GM23248 (cell line): ENCODE measurements around the gene MAP3K10. TPM values are rescaled to one million over a fixed set of nuclear protein-coding genes. Genes with fewer than 3 reads are reported as not detected.

Experiments used
- DNase-seq: peaks from one replicate; pipeline ENCODE4 v3.0.0-alpha.2; 2015
- H2AFZ ChIP-seq: fragments of 200-600 bp; sonication (generic); 2 replicates; pipeline ENCODE4 v1.6.1; 2016; ENCODE audit warnings: antibody characterized with exemption
- H3F3A ChIP-seq: fragments of 200-600 bp; sonication (generic); 2 replicates; pipeline ENCODE4 v1.6.1; 2016; ENCODE audit warnings: mild to moderate bottlenecking, antibody characterized with exemption, mixed run types; ENCODE audit not compliant: insufficient read depth
- H3K27ac ChIP-seq: fragments of 200-600 bp; sonication (generic); 2 replicates; pipeline ENCODE4 v1.5.1; 2016; ENCODE audit warnings: mild to moderate bottlenecking
- H3K27me3 ChIP-seq: fragments of 200-600 bp; sonication (generic); replicated peaks from 2 replicates; pipeline ENCODE4 v1.6.1; 2016; ENCODE audit warnings: mild to moderate bottlenecking; ENCODE audit not compliant: insufficient read depth
- H3K36me3 ChIP-seq: fragments of 200-600 bp; sonication (generic); 2 replicates; pipeline ENCODE4 v1.6.1; 2016; ENCODE audit warnings: low read depth, mild to moderate bottlenecking
- H3K4me1 ChIP-seq: fragments of 200-600 bp; sonication (generic); 2 replicates; pipeline ENCODE4 v1.6.1; 2016; ENCODE audit warnings: mild to moderate bottlenecking; ENCODE audit not compliant: insufficient read depth
- H3K4me2 ChIP-seq: fragments of 200-600 bp; sonication (generic); one replicate; pipeline ENCODE4 v1.6.1; 2016; ENCODE audit warnings: mild to moderate bottlenecking; ENCODE audit not compliant: unreplicated experiment
- H3K4me3 ChIP-seq: fragments of 200-600 bp; sonication (generic); 2 replicates; pipeline ENCODE4 v1.5.1; 2016; ENCODE audit warnings: mild to moderate bottlenecking
- H3K79me2 ChIP-seq: fragments of 200-600 bp; sonication (generic); 2 replicates; pipeline ENCODE4 v1.6.1; 2016; ENCODE audit warnings: mild to moderate bottlenecking; ENCODE audit not compliant: insufficient read depth
- H3K9ac ChIP-seq: fragments of 200-600 bp; sonication (generic); 2 replicates; pipeline ENCODE4 v1.6.1; 2016; ENCODE audit warnings: mild to moderate bottlenecking
- H3K9me2 ChIP-seq: fragments of 200-600 bp; sonication (generic); 2 replicates; pipeline ENCODE4 v1.6.1; 2016; ENCODE audit warnings: mixed run types, mild to moderate bottlenecking, moderate library complexity; ENCODE audit not compliant: insufficient read depth
- H3K9me3 ChIP-seq: fragments of 200-600 bp; sonication (generic); one replicate; pipeline ENCODE4 v1.6.1; 2017; ENCODE audit warnings: low read depth
- H4K20me1 ChIP-seq: fragments of 200-600 bp; sonication (generic); 2 replicates; pipeline ENCODE4 v1.6.0; 2016; ENCODE audit not compliant: insufficient read depth
- EZH2 ChIP-seq: fragments of 200-600 bp; sonication (generic); IDR thresholded peaks from 2 replicates; pipeline ENCODE4 v1.6.1; 2018; ENCODE audit warnings: antibody characterized with exemption, mild to moderate bottlenecking; ENCODE audit not compliant: insufficient read depth, poor library complexity, severe bottlenecking
- EZH2phosphoT487 ChIP-seq: fragments of 200-600 bp; sonication (generic); IDR thresholded peaks from 2 replicates; pipeline ENCODE4 v1.6.1; 2018; ENCODE audit warnings: antibody characterized with exemption, moderate library complexity, mild to moderate bottlenecking, low read depth; ENCODE audit not compliant: insufficient read depth
- WGBS, 2 experiments: methylation state at CpG; one replicate each; pipeline ENCODE4 v1.1.6; 2015 to 2017; ENCODE audit warnings: low lambda C conversion rate in 2 of 2, low coverage in 1 of 2; ENCODE audit errors: missing lambda C conversion rate in 2 of 2; 5-methylcytosine and 5-hydroxymethylcytosine counted together
- in situ Hi-C: fragments of 300-500 bp; cut with MboI; formaldehyde crosslinking; loops from 2 replicates; pipeline ENCODE4 v1.15.0; 2020
- polyA plus RNA-seq: library from polyadenylated mRNA; unstranded; fragments of >200 nt; fragmentation: Nextera tagmentation; extraction: Ambion mirVana; gene quantifications from 2 replicates; pipeline ENCODE4 v1.2.1, GENCODE V29; 2016
- total RNA-seq: library from RNA; depleted of rRNA; stranded (reverse); fragments of >200 nt; shearing (Covaris generic); gene quantifications from 2 replicates; pipeline ENCODE4 v1.2.3, GENCODE V29; 2014

MAP3K10 gene
- total and polyA plus RNA-seq, 2 experiments from 2014 or later: 1.8 to 13.1 TPM

- TF ChIP-seq EZH2phosphoT487 (no peak), EZH2 (no peak)
- in situ Hi-C loops: no loop called here
- WGBS, 2 experiments: 51 to 55% methylated on average over 9 of the region's 9 CpGs
- Histone ChIP-seq H3K27ac (no peak overlapping the region), H3K4me3 (no peak overlapping the region), H3K4me2 (no peak overlapping the region), H3K4me1 (no peaks in the 10 kb centered on the region), H3K9me2 (no peaks in the 10 kb centered on the region), H2AFZ (no peak overlapping the region), H3K9me3 (no peaks in the 10 kb centered on the region), H3K79me2 (peaks cover 74% of the 10 kb centered on the region), H3K27me3 (no peaks in the 10 kb centered on the region), H3K9ac (no peak overlapping the region), H4K20me1 (no peaks in the 10 kb centered on the region), H3F3A (no peaks in the 10 kb centered on the region), H3K36me3 (peaks cover 4% of the 10 kb centered on the region; the same call in 1 of the 2 replicates)
- DNase-seq: no peak
Measured at GRCh38 chr19:40245506-40246128, 54.4 kb downstream of the MAP3K10 start.

- Histone ChIP-seq H3K4me1 (no peaks in the 10 kb centered on the region), H3K9me3 (no peaks in the 10 kb centered on the region), H3K4me2 (no peak overlapping the region), H3F3A (no peaks in the 10 kb centered on the region), H3K27me3 (no peaks in the 10 kb centered on the region), H3K79me2 (peaks cover 83% of the 10 kb centered on the region), H3K9me2 (no peaks in the 10 kb centered on the region), H3K36me3 (no peaks in the 10 kb centered on the region), H3K4me3 (no peak overlapping the region), H4K20me1 (no peaks in the 10 kb centered on the region), H3K9ac (no peak overlapping the region), H2AFZ (no peak overlapping the region), H3K27ac (no peak overlapping the region)
- no peak for TF ChIP-seq EZH2
- no peak for TF ChIP-seq EZH2phosphoT487
- no peak for DNase-seq
- WGBS, 2 experiments: 93 to 94% methylated on average over 14 to 16 of the region's 16 CpGs
- in situ Hi-C loops: no loop called here
Measured at GRCh38 chr19:40246292-40247073, 55.3 kb downstream of the MAP3K10 start.

- 83 to 89% methylated on average over 6 of the region's 6 CpGs for WGBS, 2 experiments
- H3K27ac ChIP-seq: no peak overlapping the region
- no peaks in the 10 kb centered on the region for H3K36me3 ChIP-seq
- H3F3A ChIP-seq: no peaks in the 10 kb centered on the region
- DNase-seq: no peak
- H3K27me3 ChIP-seq: no peaks in the 10 kb centered on the region
- H3K9ac ChIP-seq: no peak overlapping the region
- H3K9me2 ChIP-seq: no peaks in the 10 kb centered on the region
- in situ Hi-C loops: no loop called here
- no peak overlapping the region for H2AFZ ChIP-seq
- TF ChIP-seq EZH2phosphoT487 (no peak), EZH2 (no peak)
- H3K4me1 ChIP-seq: no peaks in the 10 kb centered on the region
- H3K9me3 ChIP-seq: no peaks in the 10 kb centered on the region
- H3K79me2 ChIP-seq: peaks cover 90% of the 10 kb centered on the region
- no peak overlapping the region for H3K4me3 ChIP-seq
- no peak overlapping the region for H3K4me2 ChIP-seq
- H4K20me1 ChIP-seq: no peaks in the 10 kb centered on the region
Measured at GRCh38 chr19:40247178-40247577, 56.0 kb downstream of the MAP3K10 start.

GRCh38 chr19:40247735-40248262, 56.6 kb downstream of the MAP3K10 start:
- 77 to 79% methylated on average over 12 of the region's 12 CpGs for WGBS, 2 experiments
- Histone ChIP-seq H3K9ac (no peak overlapping the region), H4K20me1 (no peaks in the 10 kb centered on the region)

More at GRCh38 chr19:40247735-40248262, 56.6 kb downstream of the MAP3K10 start:
- Histone ChIP-seq H3K36me3 (no peaks in the 10 kb centered on the region), H3K4me1 (no peaks in the 10 kb centered on the region), H3F3A (no peaks in the 10 kb centered on the region), H2AFZ (no peak overlapping the region), H3K79me2 (peaks cover 94% of the 10 kb centered on the region), H3K9me2 (no peaks in the 10 kb centered on the region), H3K4me3 (no peak overlapping the region), H3K27me3 (no peaks in the 10 kb centered on the region), H3K4me2 (no peak overlapping the region), H3K9me3 (no peaks in the 10 kb centered on the region), H3K27ac (no peak overlapping the region)
- TF ChIP-seq EZH2 (no peak), EZH2phosphoT487 (no peak)
- in situ Hi-C loops: no loop called here
- no peak for DNase-seq
